Measurements from ENCODE around the gene TSNAXIP1. TPM values are rescaled to one million over a fixed set of nuclear protein-coding genes. Genes with fewer than 3 reads are reported as not detected.

The TSNAXIP1 gene
- total and polyA plus RNA-seq, 9 of the 15 experiments (the other 6 are each of a cell fraction or from before 2014, with no cell fraction given): 0.03 to 0.24 (median 0.11) TPM; not detected in 4

GRCh38 chr16:67846320-67847063 lies 39.8 kb downstream of the TSNAXIP1 start, which contains the start of gene NUTF2 (continued):
- no peak for TF ChIP-seq GTF3C2 (IDR thresholded peaks at IDR 0.05; ENCODE audit: borderline replicate concordance, extremely low read depth, insufficient read length)
- TF ChIP-seq HCFC1 (IDR thresholded peaks at IDR 0.05; ENCODE audit: low read depth, low read length): peak; percentile 98
- TF ChIP-seq ZBTB12 (CRISPR knock-in tag; IDR thresholded peaks at IDR 0.05): no peak
- no peak for TF ChIP-seq KAT2B (IDR thresholded peaks at IDR 0.05; ENCODE audit: low read depth, low read length)
- no peak for TF ChIP-seq ZNF384 (IDR thresholded peaks at IDR 0.05; ENCODE audit: low read depth, low read length)
- peak; percentile 44; the same call in 1 of the 2 replicates for TF ChIP-seq BRD4 (IDR thresholded peaks at IDR 0.05)
- peak; percentile 68; the same call in 1 of the 2 replicates for TF ChIP-seq L3MBTL2 (IDR thresholded peaks at IDR 0.05)
- no peak for TF ChIP-seq CTCFL (IDR thresholded peaks at IDR 0.05; ENCODE audit: borderline replicate concordance, insufficient read depth, low read depth, low read length, poor library complexity, severe bottlenecking)
- TF ChIP-seq CREB3 (tag; conservative IDR thresholded peaks at IDR 0.05; ENCODE audit: low read depth): no peak
- peak in 1 of 2 experiments; percentile 91; a peak in 1 of 3 replicates for TF ChIP-seq CBX3 (IDR thresholded peaks at IDR 0.05; ENCODE audit: borderline replicate concordance in 1 of 2, low read length in 2 of 2)
- TF ChIP-seq MYC (IDR thresholded peaks at IDR 0.05; ENCODE audit: low read depth, low read length): no peak; the same call in 1 of the 2 replicates
- peak; percentile 38; the same call in 1 of the 2 replicates for TF ChIP-seq MYC (CRISPR knock-in tag; IDR thresholded peaks at IDR 0.05; ENCODE audit: borderline replicate concordance, low read depth)
- peak; percentile 59 for TF ChIP-seq SUPT5H (IDR thresholded peaks at IDR 0.05)
- TF ChIP-seq HMGXB4 (CRISPR knock-in tag; IDR thresholded peaks at IDR 0.05): no peak
- TF ChIP-seq ADNP (tag; IDR thresholded peaks at IDR 0.05): no peak
- TF ChIP-seq TAF7 (tag; IDR thresholded peaks at IDR 0.05): no peak
- no peak for TF ChIP-seq SPI1 (IDR thresholded peaks at IDR 0.05; ENCODE audit: borderline replicate concordance, low read depth, low read length)
- TF ChIP-seq ZNF445 (CRISPR knock-in tag; IDR thresholded peaks at IDR 0.05; ENCODE audit: low read depth): 0 out of 2 replicates have a peak, but pooled peaks have one; percentile 41

Data from K562 (cell line).